ENCODE data around the gene EFCAB14. TPM values are rescaled to one million over a fixed set of nuclear protein-coding genes. Genes with fewer than 3 reads are reported as not detected.

The EFCAB14 gene
- total and polyA plus RNA-seq, 9 of the 15 experiments (the other 6 are each of a cell fraction or from before 2014, with no cell fraction given), result 7.3 to 49.0 (median 37.3) TPM

- TF ChIP-seq BMI1 (IDR thresholded peaks at IDR 0.05; ENCODE audit: low read length) (no peak), PCBP2 (IDR thresholded peaks at IDR 0.05; ENCODE audit: low read depth, low read length, poor library complexity, severe bottlenecking) (no peak), MCM7 (IDR thresholded peaks at IDR 0.05) (no peak), ZNF318 (IDR thresholded peaks at IDR 0.05; ENCODE audit: borderline replicate concordance in 1 of 2, low read depth in 1 of 2) (no peak), MXD1 (CRISPR knock-in tag; IDR thresholded peaks at IDR 0.05; ENCODE audit: borderline replicate concordance, poor library complexity, severe bottlenecking) (no peak), DMBX1 (CRISPR knock-in tag; IDR thresholded peaks at IDR 0.05; ENCODE audit: borderline replicate concordance) (no peak), EZH2 (IDR thresholded peaks at IDR 0.05; ENCODE audit: borderline replicate concordance, low read depth, low read length) (no peak), NFXL1 (CRISPR knock-in tag; IDR thresholded peaks at IDR 0.05) (no peak), ZBTB17 (CRISPR knock-in tag; IDR thresholded peaks at IDR 0.05) (no peak), ZZZ3 (IDR thresholded peaks at IDR 0.05) (no peak), POLR2A (conservative IDR thresholded peaks at IDR 0.05) (no peak), PRMT5 (CRISPR knock-in tag; IDR thresholded peaks at IDR 0.05) (no peak), HDAC1 (IDR thresholded peaks at IDR 0.05) (no peak), SFPQ (IDR thresholded peaks at IDR 0.05; ENCODE audit: low read depth, low read length) (no peak), ZBTB8A (IDR thresholded peaks at IDR 0.05; ENCODE audit: partially characterized antibody) (no peak), ARID3B (CRISPR knock-in tag; IDR thresholded peaks at IDR 0.05; ENCODE audit: borderline replicate concordance) (no peak)
Measured at GRCh38 chr1:46724991-46725735, 6.2 kb upstream of the EFCAB14 start (continued).

Data from K562 (cell line).